ENCODE measurements around the gene LAMTOR2.

GRCh38 chr1:156056326-156056849 is 1.8 kb downstream of the LAMTOR2 start:
- TF ChIP-seq, protein P1, sequence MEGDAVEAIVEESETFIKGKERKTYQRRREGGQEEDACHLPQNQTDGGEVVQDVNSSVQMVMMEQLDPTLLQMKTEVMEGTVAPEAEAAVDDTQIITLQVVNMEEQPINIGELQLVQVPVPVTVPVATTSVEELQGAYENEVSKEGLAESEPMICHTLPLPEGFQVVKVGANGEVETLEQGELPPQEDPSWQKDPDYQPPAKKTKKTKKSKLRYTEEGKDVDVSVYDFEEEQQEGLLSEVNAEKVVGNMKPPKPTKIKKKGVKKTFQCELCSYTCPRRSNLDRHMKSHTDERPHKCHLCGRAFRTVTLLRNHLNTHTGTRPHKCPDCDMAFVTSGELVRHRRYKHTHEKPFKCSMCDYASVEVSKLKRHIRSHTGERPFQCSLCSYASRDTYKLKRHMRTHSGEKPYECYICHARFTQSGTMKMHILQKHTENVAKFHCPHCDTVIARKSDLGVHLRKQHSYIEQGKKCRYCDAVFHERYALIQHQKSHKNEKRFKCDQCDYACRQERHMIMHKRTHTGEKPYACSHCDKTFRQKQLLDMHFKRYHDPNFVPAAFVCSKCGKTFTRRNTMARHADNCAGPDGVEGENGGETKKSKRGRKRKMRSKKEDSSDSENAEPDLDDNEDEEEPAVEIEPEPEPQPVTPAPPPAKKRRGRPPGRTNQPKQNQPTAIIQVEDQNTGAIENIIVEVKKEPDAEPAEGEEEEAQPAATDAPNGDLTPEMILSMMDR (IDR thresholded peaks at IDR 0.05): no peak
- no peak for TF ChIP-seq POLR2A (IDR thresholded peaks at IDR 0.05)

All from thyroid gland (tissue), 4 donors.